Loucy (cell line): Measurements from ENCODE around the gene CFAP65.

ENCODE experiments used
- H2AFZ ChIP-seq: fragments of 200-600 bp; sonication (generic); 2 replicates; pipeline ENCODE4 v1.6.0; 2016; ENCODE audit warnings: antibody characterized with exemption, mild to moderate bottlenecking, low read length, moderate library complexity
- H3F3A ChIP-seq: fragments of 200-600 bp; 2 replicates; pipeline ENCODE4 v1.6.0; 2016; ENCODE audit warnings: antibody characterized with exemption, low read depth, mild to moderate bottlenecking
- H3K27me3 ChIP-seq: fragments of 200-600 bp; sonication (generic); 2 replicates; pipeline ENCODE4 v1.6.1; 2014; ENCODE audit warnings: low read length, mild to moderate bottlenecking; ENCODE audit not compliant: insufficient read depth, poor library complexity, severe bottlenecking
- H3K36me3 ChIP-seq: fragments of 200-600 bp; sonication (generic); 2 replicates; pipeline ENCODE4 v1.6.1; 2016; ENCODE audit warnings: low read length; ENCODE audit not compliant: insufficient read depth
- H3K4me1 ChIP-seq: fragments of 200-600 bp; sonication (generic); 2 replicates; pipeline ENCODE4 v1.5.1; 2014; ENCODE audit warnings: low read length, mild to moderate bottlenecking; ENCODE audit not compliant: insufficient read depth, poor library complexity, severe bottlenecking
- H3K4me2 ChIP-seq: fragments of 200-600 bp; sonication (generic); 2 replicates; pipeline ENCODE4 v1.6.0; 2014; ENCODE audit warnings: antibody characterized with exemption, low read length, low read depth, mild to moderate bottlenecking; ENCODE audit not compliant: poor library complexity, severe bottlenecking
- H3K4me3 ChIP-seq: fragments of 200-600 bp; sonication (generic); 2 replicates; pipeline ENCODE4 v1.5.1; 2014; ENCODE audit warnings: low read length, mild to moderate bottlenecking, mixed read lengths; ENCODE audit not compliant: poor library complexity, severe bottlenecking
- H3K79me2 ChIP-seq: fragments of 200-600 bp; sonication (generic); 2 replicates; pipeline ENCODE4 v1.6.1; 2014; ENCODE audit warnings: low read length; ENCODE audit not compliant: insufficient read depth
- H3K9ac ChIP-seq: fragments of 200-600 bp; sonication (generic); 2 replicates; pipeline ENCODE4 v1.6.0; 2014; ENCODE audit warnings: mild to moderate bottlenecking, low read depth, low read length, moderate library complexity; ENCODE audit not compliant: poor library complexity, severe bottlenecking
- H3K9me2 ChIP-seq: fragments of 200-600 bp; sonication (generic); replicated peaks from 2 replicates; pipeline ENCODE4 v1.6.1; 2016; ENCODE audit warnings: low read depth, low read length, mixed read lengths
- H3K9me3 ChIP-seq: fragments of 200-600 bp; sonication (generic); 2 replicates; pipeline ENCODE4 v1.6.1; 2014; ENCODE audit warnings: mild to moderate bottlenecking, antibody characterized with exemption, low read length, low read depth; ENCODE audit not compliant: insufficient read depth
- H4K20me1 ChIP-seq: fragments of 200-600 bp; sonication (generic); 2 replicates; pipeline ENCODE4 v1.6.0; 2014; ENCODE audit warnings: antibody characterized with exemption, low read length, mild to moderate bottlenecking; ENCODE audit not compliant: insufficient read depth, poor library complexity, severe bottlenecking
- EZH2phosphoT487 ChIP-seq: fragments of 200-600 bp; IDR thresholded peaks from 2 replicates; pipeline ENCODE4 v1.6.1; 2018; ENCODE audit warnings: antibody characterized with exemption, mild to moderate bottlenecking, moderate library complexity, borderline replicate concordance
- TF ChIP-seq, protein P1 (sequence below): fragments of 200-600 bp; sonication (generic); conservative IDR thresholded peaks from 2 replicates; pipeline ENCODE4 v1.5.1; 2014; ENCODE audit warnings: mild to moderate bottlenecking, antibody characterized with exemption, low read length

CFAP65 gene

DNA sequence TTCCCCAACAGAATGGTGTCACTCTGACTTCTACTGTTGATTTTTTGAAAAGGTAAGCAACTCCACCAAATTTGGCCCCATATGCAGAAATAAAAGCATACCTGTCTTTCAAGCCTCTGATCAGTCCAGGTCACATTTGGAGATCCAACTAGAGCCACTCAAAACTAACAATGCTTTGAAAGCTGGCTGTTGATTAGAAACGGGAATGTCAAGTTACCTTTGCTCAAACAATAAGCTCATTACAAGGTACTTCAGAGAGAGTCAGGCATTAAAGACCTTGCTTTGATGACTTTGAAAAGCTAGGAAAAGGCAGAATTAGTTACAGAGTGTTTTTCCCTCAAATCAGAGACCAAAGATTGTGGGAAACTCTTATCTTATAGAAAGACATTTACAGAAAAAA is 24.2 kb upstream of the CFAP65 start:
- H3K36me3 ChIP-seq, result no peaks in the 10 kb centered on the region
- H2AFZ ChIP-seq, result no peak overlapping the region
- H3K4me2 ChIP-seq, result no peak overlapping the region
- no peaks in the 10 kb centered on the region for H3K27me3 ChIP-seq
- no peaks in the 10 kb centered on the region for H3K9me3 ChIP-seq
- TF ChIP-seq, protein P1, sequence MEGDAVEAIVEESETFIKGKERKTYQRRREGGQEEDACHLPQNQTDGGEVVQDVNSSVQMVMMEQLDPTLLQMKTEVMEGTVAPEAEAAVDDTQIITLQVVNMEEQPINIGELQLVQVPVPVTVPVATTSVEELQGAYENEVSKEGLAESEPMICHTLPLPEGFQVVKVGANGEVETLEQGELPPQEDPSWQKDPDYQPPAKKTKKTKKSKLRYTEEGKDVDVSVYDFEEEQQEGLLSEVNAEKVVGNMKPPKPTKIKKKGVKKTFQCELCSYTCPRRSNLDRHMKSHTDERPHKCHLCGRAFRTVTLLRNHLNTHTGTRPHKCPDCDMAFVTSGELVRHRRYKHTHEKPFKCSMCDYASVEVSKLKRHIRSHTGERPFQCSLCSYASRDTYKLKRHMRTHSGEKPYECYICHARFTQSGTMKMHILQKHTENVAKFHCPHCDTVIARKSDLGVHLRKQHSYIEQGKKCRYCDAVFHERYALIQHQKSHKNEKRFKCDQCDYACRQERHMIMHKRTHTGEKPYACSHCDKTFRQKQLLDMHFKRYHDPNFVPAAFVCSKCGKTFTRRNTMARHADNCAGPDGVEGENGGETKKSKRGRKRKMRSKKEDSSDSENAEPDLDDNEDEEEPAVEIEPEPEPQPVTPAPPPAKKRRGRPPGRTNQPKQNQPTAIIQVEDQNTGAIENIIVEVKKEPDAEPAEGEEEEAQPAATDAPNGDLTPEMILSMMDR, result no peak
- TF ChIP-seq EZH2phosphoT487, result no peak
- no peaks in the 10 kb centered on the region for H3K79me2 ChIP-seq
- H3K9ac ChIP-seq, result no peak overlapping the region
- no peaks in the 10 kb centered on the region for H3K9me2 ChIP-seq
- H3K4me3 ChIP-seq, result no peak overlapping the region
- no peaks in the 10 kb centered on the region for H3F3A ChIP-seq
- no peaks in the 10 kb centered on the region for H3K4me1 ChIP-seq
- no peaks in the 10 kb centered on the region for H4K20me1 ChIP-seq

DNA sequence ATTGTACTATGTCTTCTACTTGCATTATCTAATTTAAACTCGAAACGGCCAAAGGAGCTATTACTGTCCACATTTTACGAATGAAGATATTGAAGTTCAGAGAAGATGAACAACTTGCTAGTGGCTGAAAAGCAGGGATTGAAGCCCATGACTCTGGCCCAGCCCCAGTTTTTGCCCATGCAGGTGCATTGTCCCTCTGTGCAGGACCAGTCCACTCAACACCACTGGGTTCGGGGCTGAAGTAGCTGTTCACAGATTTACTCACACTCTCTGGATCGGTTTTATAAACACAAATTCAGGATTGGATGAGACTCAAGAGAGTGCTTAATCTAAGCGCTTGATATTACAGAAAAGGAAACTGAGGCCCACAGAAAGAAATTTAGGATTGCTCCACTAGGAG is 20.8 kb upstream of the CFAP65 start:
- no peaks in the 10 kb centered on the region for H3K4me1 ChIP-seq
- H3K9ac ChIP-seq, result no peak overlapping the region
- H3K27me3 ChIP-seq, result no peaks in the 10 kb centered on the region
- no peaks in the 10 kb centered on the region for H3K9me3 ChIP-seq
- no peak overlapping the region for H2AFZ ChIP-seq
- no peaks in the 10 kb centered on the region for H4K20me1 ChIP-seq
- no peaks in the 10 kb centered on the region for H3K79me2 ChIP-seq
- no peak for TF ChIP-seq EZH2phosphoT487
- H3K9me2 ChIP-seq, result no peaks in the 10 kb centered on the region
- H3K4me2 ChIP-seq, result no peak overlapping the region
- H3K4me3 ChIP-seq, result no peak overlapping the region
- no peaks in the 10 kb centered on the region for H3F3A ChIP-seq
- no peaks in the 10 kb centered on the region for H3K36me3 ChIP-seq

DNA sequence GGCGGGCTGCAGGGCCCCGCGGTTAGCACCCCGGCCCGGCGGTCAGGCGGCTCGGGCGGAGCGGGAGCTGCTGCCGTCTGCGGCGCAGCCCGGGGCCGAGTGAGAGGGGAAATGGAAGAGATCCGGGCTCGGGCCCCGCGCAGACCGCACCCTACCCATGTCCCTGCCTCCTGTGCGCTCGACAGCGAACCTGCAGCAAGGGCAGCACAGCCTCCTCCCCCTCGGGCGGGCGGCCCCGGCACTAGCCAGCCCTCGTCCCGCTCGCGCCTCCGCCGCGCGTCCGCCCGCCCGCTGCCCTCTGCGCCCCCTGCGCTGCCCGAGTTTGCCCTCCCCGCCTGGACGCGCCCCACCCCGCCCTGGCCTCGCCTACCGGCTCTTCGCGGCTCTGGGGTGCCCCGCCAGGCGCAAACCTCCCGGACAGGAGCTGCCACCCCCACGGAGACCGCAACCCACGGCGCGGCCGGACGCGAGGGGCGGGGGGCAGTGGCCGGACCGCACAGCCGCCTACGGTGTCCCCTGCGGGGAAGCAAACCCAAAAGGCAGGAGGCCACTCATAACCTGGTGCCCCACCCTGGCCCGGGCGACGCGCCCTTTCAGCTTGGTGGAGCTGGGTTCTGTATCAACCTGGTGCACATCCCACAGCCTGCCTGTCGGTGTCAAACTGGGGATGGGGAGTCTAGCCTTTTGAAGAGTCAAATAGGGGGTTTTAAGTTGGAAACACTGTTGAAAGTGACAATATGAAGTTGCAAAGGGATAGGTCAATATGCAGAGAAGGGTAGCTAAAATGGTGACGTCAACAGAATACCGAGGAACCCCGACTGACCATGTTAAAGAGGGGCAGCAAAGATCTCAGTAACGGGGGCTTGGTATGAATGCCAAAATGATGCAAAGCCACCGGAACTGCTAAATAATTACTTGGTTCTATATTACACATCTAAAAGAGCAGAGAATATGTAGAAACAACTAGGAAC is 19.8 kb upstream of the CFAP65 start, which contains the start of gene IHH:
Gene IHH, minus strand, starts transcription at position 101 of the 971 bp plus-strand sequence. CDS start 454 bp downstream, outside the sequence.
- H3K79me2 ChIP-seq, result no peaks in the 10 kb centered on the region
- H3K9ac ChIP-seq, result no peak within 1 kb of the TSS
- no peaks in the 10 kb centered on the region for H3K36me3 ChIP-seq
- H3K9me3 ChIP-seq, result no peaks in the 10 kb centered on the region
- H3K4me3 ChIP-seq, result no peak within 1 kb of the TSS
- TF ChIP-seq EZH2phosphoT487, result no peak
- TF ChIP-seq, protein P1, result no peak
- no peaks in the 10 kb centered on the region for H3K27me3 ChIP-seq
- H3K4me2 ChIP-seq, result no peak within 1 kb of the TSS
- no peaks in the 10 kb centered on the region for H4K20me1 ChIP-seq
- no peaks in the 10 kb centered on the region for H3K9me2 ChIP-seq
- H2AFZ ChIP-seq, result no peak within 1 kb of the TSS
- H3F3A ChIP-seq, result no peaks in the 10 kb centered on the region
- no peaks in the 10 kb centered on the region for H3K4me1 ChIP-seq
